Fibroblast of lung (primary cell): Measurements from ENCODE around the gene COL4A1.

Source experiments
- EZH2 ChIP-seq: IDR thresholded peaks from 2 replicates; pipeline ENCODE4 v1.5.1; 2012; ENCODE audit warnings: low read length, control low read depth, mild to moderate bottlenecking; ENCODE audit errors: missing control alignments
- TF ChIP-seq, protein P1 (sequence below), 2 donors: IDR thresholded peaks in 1 of 2; conservative IDR thresholded peaks in 1 of 2; 1 replicate in 1 of 2; 2 replicates in 1 of 2; pipeline ENCODE4 v1.5.1; 2011 to 2012; ENCODE audit warnings: low read length in 2 of 2, control low read depth in 1 of 2, inconsistent platforms in 1 of 2, low read depth in 1 of 2, mild to moderate bottlenecking in 1 of 2

DNA sequence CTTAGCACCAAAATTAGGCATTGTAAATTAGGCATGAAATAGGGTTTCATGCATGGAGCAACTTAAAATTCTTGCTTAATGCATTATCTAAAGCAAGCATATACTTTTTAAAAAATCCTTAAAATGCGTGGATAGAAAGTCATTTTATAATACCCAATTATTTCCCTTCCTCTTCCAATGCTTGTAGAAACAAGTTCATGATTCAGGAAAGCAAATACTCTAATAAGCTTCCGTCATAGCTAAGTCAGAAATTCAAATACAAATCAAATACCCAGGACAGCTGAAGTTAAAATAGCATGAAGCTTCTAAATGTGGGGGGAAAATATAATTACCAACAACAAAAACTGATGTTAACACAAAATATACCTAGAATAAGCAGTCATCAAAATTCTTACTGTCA, 89.1 kb downstream of the COL4A1 start:
- TF ChIP-seq, protein P1, sequence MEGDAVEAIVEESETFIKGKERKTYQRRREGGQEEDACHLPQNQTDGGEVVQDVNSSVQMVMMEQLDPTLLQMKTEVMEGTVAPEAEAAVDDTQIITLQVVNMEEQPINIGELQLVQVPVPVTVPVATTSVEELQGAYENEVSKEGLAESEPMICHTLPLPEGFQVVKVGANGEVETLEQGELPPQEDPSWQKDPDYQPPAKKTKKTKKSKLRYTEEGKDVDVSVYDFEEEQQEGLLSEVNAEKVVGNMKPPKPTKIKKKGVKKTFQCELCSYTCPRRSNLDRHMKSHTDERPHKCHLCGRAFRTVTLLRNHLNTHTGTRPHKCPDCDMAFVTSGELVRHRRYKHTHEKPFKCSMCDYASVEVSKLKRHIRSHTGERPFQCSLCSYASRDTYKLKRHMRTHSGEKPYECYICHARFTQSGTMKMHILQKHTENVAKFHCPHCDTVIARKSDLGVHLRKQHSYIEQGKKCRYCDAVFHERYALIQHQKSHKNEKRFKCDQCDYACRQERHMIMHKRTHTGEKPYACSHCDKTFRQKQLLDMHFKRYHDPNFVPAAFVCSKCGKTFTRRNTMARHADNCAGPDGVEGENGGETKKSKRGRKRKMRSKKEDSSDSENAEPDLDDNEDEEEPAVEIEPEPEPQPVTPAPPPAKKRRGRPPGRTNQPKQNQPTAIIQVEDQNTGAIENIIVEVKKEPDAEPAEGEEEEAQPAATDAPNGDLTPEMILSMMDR (conservative IDR thresholded peaks at IDR 0.05 in 1 of 2, IDR thresholded peaks at IDR 0.05 in 1 of 2; ENCODE audit: low read depth in 1 of 2, low read length in 2 of 2), result no peak
- TF ChIP-seq EZH2, result no peak
